Activated T-cell treated with anti-CD3 and anti-CD28 coated beads, Interleukin-2, amount 50 U/mL, for 24 hours (primary cell): ENCODE data around the gene NGF.
"Not testable (repeated sequence)": the region's sequence is repeated elsewhere in the genome, so short reads cannot be mapped to it uniquely, and the experiment has no call there.

ENCODE experiments used
- DNase-seq: peaks from one replicate; pipeline ENCODE4 v3.0.0-alpha.2; 2020
- H3K27ac Mint-ChIP-seq: 2 replicates; pipeline ENCODE4 v1.8.0; 2020; ENCODE audit warnings: mild to moderate bottlenecking, mixed read lengths
- H3K27me3 Mint-ChIP-seq: 2 replicates; pipeline ENCODE4 v1.8.0; 2020; ENCODE audit warnings: mixed read lengths
- H3K36me3 Mint-ChIP-seq: 2 replicates; pipeline ENCODE4 v1.8.0; 2020; ENCODE audit warnings: low read depth, mixed read lengths
- H3K4me1 Mint-ChIP-seq: 2 replicates; pipeline ENCODE4 v1.8.0; 2020; ENCODE audit warnings: low read depth, mixed read lengths
- H3K4me3 Mint-ChIP-seq: 2 replicates; pipeline ENCODE4 v1.8.0; 2020; ENCODE audit warnings: mild to moderate bottlenecking, moderate library complexity, mixed read lengths
- H3K9me3 Mint-ChIP-seq: 2 replicates; pipeline ENCODE4 v1.8.0; 2020; ENCODE audit warnings: mixed read lengths

NGF gene

DNA sequence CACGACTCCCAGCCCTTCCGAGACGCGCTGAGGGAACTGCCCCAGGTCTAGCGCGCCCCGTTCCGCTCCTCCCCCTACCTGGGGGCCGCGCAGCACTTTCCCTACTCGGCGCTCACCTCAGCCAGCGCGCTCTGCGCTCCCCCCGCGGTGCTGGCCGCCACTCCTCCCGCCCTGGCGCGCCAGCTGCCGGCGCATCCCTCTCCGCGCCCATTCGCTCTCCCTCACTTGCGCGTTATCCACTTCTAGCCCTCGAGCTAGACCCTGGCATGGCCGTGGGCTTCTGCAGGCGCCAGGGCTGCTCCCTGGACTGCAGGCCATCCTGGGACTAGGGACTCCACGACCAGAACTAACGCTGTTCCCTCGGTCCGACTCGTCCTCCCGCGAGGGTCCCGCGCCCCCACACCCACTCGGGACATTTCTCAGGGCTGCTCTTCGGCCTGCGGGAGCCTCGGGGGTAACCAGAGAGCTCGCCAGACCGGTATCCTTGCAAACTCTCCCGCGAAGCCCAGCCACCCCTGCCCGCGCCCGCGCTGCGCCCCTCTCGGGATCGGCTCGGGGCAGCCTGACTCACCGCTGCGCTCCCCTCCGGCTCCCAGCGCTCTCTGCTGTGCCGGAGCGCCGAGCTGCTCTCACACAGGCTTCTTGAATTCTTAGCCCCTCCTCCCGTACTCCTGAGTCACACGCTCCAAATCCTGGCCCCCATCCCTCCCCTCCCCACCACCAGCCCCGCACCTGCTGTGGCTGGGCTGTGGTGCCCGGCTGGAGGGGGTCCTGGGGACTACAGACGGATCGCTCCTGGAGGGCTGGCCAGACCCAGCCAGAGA lies at the start of gene NGF:
Gene NGF, minus strand, starts transcription at position 617 of the 824 bp plus-strand sequence. CDS start 51,454 bp downstream, outside the sequence.
- peaks cover 65% of the 10 kb centered on the region for H3K27me3 Mint-ChIP-seq
- no peak within 1 kb of the TSS for H3K4me3 Mint-ChIP-seq
- H3K4me1 Mint-ChIP-seq: no peaks in the 10 kb centered on the region
- no peak within 1 kb of the TSS for H3K27ac Mint-ChIP-seq
- no peaks in the 10 kb centered on the region for H3K9me3 Mint-ChIP-seq
- H3K36me3 Mint-ChIP-seq: no peaks in the 10 kb centered on the region
- DNase-seq: no peak

DNA sequence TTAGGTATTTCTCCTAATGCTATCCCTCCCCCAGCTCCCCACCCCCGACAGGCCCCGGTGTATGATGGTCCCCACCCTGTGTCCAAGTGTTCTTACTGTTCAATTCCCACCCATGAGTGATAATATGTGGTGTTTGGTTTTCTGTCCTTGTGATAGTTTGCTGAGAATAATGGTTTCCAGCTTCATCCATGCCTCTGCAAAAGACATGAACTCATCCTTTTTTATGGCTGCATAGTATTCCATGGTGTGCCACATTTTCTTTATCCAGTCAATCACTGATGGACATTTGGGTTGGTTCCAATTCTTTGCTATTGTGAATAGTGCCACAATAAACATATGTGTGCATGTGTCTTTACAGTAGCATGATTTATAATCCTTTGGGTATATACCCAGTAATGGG lies 45.4 kb upstream of the NGF start:
- H3K4me1 Mint-ChIP-seq, DNase-seq, H3K27ac Mint-ChIP-seq, H3K36me3 Mint-ChIP-seq, H3K4me3 Mint-ChIP-seq: not testable (repeated sequence)
- peaks cover 34% of the 10 kb centered on the region for H3K27me3 Mint-ChIP-seq
- peaks cover 14% of the 10 kb centered on the region for H3K9me3 Mint-ChIP-seq

DNA sequence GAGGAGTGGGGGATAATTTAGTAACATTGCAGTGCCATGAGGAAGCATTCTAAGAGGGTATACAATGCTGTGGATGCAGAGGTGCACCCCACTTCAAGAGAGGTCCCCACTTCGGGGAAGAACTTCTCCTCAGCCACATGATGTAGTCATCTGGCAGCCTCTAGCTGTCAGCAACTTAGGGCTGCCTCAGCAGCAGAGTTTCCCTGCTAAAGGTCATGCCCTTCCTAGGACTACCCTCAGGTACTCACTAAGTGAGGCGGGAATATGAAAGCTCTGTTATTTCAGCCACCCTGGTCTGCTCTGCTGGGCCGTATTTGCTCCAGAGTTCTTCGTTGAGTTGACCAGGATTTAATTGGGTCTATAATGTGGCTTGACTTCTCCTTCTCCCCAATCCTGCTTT lies 41.9 kb upstream of the NGF start:
- Mint-ChIP-seq H3K4me1 (no peaks in the 10 kb centered on the region), H3K36me3 (no peaks in the 10 kb centered on the region)

DNA sequence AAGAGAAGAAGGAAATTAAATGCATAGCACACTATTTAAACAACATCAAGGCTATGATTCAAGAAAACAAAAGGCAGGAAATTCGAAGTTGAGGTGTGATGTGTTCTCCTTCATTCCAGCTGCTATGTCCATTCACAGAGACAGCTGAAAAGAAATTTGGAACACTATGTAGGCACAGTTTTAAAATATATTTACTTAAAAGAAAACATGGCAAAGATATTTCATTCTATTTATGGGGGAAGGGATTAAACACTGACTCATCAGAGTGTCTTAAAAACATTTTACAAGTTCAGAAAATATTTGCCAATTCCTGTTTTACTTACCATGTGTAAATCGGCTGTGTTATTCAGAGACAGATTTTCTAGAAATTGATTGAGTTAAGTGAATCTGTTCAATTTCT lies 39.4 kb upstream of the NGF start:
- no peak for DNase-seq
- Mint-ChIP-seq H3K27me3 (peaks cover 5% of the 10 kb centered on the region), H3K27ac (no peak overlapping the region), H3K4me1 (no peaks in the 10 kb centered on the region), H3K9me3 (no peaks in the 10 kb centered on the region), H3K36me3 (no peaks in the 10 kb centered on the region), H3K4me3 (no peak overlapping the region)

More for the DNA sequence above, 41.9 kb upstream of the NGF start:
- peaks cover 14% of the 10 kb centered on the region for H3K27me3 Mint-ChIP-seq
- peaks cover 4% of the 10 kb centered on the region for H3K9me3 Mint-ChIP-seq
- no peak overlapping the region for H3K27ac Mint-ChIP-seq
- no peak for DNase-seq
- no peak overlapping the region for H3K4me3 Mint-ChIP-seq

DNA sequence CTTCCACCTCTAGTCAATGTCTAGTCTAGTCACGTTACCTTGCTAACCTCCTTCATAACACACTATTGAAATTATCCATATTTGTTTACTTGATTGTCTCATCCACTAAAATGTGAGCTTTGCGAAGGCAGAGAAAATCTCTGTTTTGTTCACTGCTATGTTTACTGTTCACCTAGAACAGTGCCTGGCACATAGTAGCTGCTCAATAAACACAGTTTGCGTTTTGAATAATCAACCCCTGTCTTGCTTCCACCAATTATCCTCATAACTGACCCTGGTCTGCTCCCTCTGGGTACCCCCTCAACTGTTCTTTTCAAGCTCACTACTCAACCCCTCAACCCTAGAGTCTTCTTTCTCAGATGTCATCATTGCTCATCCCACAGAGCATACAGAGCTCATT lies 36.5 kb upstream of the NGF start:
- no peak overlapping the region for H3K27ac Mint-ChIP-seq
- no peak for DNase-seq
- no peaks in the 10 kb centered on the region for H3K36me3 Mint-ChIP-seq
- H3K9me3 Mint-ChIP-seq: no peaks in the 10 kb centered on the region
- no peak overlapping the region for H3K4me3 Mint-ChIP-seq
- H3K4me1 Mint-ChIP-seq: no peaks in the 10 kb centered on the region
- H3K27me3 Mint-ChIP-seq: peaks cover 3% of the 10 kb centered on the region

DNA sequence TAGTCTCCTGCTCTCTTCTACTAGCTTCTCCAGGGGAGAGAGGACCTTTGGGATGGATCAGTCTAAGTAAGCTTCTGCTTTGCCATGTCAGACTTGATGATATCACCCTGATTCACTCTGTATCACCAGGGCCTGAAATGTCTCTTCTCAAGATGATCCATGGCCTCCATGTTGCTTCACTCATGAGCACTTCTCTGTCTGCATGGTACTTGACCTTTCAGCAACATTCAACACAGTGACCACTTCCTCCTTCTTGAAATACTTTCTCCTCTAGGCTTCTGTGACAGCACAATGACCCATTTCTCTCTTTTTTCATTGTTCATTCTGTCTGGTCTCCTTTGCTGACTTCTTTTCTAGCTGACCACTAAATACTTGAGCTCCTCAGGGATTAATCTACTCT lies 35.3 kb upstream of the NGF start:
- Mint-ChIP-seq H3K9me3 (no peaks in the 10 kb centered on the region), H3K36me3 (no peaks in the 10 kb centered on the region), H3K27ac (no peak overlapping the region), H3K4me3 (no peak overlapping the region), H3K27me3 (no peaks in the 10 kb centered on the region), H3K4me1 (no peaks in the 10 kb centered on the region)
- no peak for DNase-seq

DNA sequence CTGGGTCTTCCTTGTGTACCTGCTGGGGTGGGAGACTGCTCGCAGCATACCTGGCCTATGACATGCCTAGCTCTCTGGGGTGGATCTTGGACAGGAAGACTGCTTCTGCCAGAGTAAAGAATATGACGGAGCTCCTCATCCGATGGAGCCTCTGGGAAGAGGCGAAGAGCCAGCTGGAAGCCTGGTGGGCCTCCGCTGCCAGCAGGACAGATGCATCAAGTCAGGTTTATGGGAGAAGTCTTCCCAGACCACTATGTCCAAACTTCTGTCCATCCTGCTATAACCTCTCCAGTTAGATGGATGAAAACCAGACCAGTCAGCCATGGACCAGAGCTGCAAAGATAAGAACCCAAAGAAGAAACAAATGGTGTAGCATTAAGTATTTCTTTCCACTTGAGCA lies 27.7 kb upstream of the NGF start:
- H3K4me3 Mint-ChIP-seq: no peak overlapping the region
- no peak for DNase-seq
- H3K36me3 Mint-ChIP-seq: no peaks in the 10 kb centered on the region
- H3K4me1 Mint-ChIP-seq: no peaks in the 10 kb centered on the region
- peaks cover 11% of the 10 kb centered on the region for H3K27me3 Mint-ChIP-seq
- no peak overlapping the region for H3K27ac Mint-ChIP-seq
- peaks cover 10% of the 10 kb centered on the region for H3K9me3 Mint-ChIP-seq

DNA sequence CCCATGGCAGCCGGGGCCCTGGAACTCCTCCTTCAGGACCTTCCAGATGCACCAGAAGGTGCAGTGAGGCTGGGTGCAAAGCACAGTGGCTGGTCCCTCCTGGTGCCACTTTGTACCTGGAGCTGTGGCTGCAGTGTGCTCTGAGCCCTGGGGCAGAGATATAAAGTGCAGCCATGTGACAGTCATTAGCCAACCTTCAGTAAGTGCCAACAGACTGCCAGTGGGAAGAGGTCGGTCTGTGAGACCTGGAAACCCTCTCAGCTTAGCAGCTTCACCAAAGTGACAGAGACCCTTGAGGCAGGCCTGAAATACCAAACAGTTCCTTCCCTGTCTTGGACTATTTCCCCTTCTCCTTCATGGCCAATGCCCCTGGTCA lies 26.7 kb upstream of the NGF start:
- Mint-ChIP-seq H3K36me3 (no peaks in the 10 kb centered on the region), H3K9me3 (peaks cover 10% of the 10 kb centered on the region), H3K27ac (no peak overlapping the region), H3K4me3 (no peak overlapping the region), H3K4me1 (no peaks in the 10 kb centered on the region), H3K27me3 (peaks cover 11% of the 10 kb centered on the region)
- no peak for DNase-seq

DNA sequence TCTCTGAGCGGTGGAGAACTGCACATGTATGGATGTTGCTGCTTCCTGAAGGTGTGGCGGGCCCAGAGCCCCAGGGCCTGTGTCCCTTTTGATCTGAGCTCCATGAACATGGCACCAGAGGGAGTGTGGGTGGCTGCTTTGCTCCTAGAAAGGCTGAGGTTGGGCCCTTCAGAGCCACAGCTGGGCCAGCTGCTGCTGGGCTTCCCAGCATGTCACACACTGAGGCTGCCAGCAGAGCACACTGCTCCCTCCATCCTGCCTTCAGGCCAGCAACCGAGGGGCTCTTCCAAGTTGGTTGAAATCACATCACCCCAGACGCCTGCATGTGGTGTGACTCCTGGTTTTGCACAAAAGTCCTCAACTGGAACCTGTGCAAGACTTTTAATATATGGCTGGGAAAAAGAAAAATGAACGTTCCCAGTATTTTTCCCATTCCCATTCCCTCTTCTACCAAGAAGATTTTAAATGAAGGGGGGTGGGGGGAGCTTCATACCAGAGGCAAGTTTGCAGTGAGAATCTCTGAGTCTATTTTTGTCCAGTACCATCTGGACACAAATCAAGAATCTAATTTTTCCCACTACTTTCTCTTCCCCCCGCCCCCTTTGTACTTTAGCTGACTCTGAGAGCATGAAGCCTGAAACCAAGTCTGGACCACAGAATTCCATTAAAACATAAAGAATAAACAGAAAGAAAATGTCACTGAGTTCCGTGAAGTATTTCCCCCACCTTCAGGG lies 26.2 kb upstream of the NGF start:
- no peaks in the 10 kb centered on the region for H3K36me3 Mint-ChIP-seq
- H3K27ac Mint-ChIP-seq: no peak overlapping the region
- DNase-seq: no peak
- peaks cover 11% of the 10 kb centered on the region for H3K27me3 Mint-ChIP-seq
- no peaks in the 10 kb centered on the region for H3K4me1 Mint-ChIP-seq
- H3K9me3 Mint-ChIP-seq: peaks cover 10% of the 10 kb centered on the region
- H3K4me3 Mint-ChIP-seq: no peak overlapping the region

DNA sequence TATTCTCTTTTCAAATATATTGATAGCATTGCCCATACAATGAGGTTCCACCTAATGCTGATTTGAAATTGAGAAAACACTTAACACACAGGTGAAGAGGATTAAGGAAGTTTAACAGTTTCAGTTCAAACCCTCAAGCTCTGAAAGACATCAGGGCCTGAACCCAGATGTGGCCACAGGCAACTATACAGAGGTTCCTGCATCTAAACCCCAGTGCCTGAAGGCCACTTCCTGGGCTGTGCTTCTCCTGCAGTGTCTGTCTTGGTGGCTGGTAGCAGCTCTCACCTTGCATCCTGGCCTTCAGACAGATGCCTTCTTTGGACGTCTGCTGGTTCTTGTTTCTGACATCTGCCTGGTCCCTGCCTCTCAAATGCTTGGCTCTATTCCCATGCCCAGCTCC lies 25.1 kb upstream of the NGF start:
- peaks cover 11% of the 10 kb centered on the region for H3K27me3 Mint-ChIP-seq
- no peak overlapping the region for H3K4me3 Mint-ChIP-seq
- H3K9me3 Mint-ChIP-seq: peaks cover 10% of the 10 kb centered on the region
- no peak for DNase-seq
- H3K4me1 Mint-ChIP-seq: no peaks in the 10 kb centered on the region
- no peak overlapping the region for H3K27ac Mint-ChIP-seq
- no peaks in the 10 kb centered on the region for H3K36me3 Mint-ChIP-seq

DNA sequence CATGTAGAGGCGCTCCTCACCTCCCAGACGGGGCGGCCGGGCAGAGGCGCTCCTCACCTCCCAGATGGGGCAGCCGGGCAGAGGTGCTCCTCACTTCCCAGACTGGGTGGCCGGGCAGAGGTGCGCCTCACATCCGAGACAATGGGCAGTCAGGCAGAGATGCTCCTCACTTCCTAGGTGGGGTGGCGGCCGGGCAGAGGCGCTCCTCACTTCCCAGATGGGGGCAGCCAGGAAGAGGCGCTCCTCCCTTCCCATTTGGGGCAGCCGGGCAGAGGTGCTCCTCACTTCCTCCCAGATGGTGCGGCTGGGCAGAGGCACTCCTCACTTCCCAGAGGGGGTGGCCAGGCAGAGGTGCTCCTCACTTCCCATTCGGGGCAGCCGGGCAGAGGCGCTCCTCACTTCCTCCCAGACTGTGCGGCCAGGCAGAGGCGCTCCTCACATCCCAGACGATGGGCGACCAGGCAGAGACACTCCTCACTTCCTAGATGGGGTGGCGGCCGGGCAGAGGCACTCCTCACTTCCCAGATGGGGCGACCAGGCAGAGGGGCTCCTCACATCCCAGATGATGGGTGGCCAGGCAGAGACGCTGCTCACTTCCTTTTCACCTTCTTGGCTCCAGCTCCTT lies 22.6 kb upstream of the NGF start:
- not testable (repeated sequence) for H3K36me3 Mint-ChIP-seq, H3K4me3 Mint-ChIP-seq, H3K4me1 Mint-ChIP-seq, H3K27ac Mint-ChIP-seq, DNase-seq, H3K27me3 Mint-ChIP-seq
- H3K9me3 Mint-ChIP-seq: peaks cover 10% of the 10 kb centered on the region

DNA sequence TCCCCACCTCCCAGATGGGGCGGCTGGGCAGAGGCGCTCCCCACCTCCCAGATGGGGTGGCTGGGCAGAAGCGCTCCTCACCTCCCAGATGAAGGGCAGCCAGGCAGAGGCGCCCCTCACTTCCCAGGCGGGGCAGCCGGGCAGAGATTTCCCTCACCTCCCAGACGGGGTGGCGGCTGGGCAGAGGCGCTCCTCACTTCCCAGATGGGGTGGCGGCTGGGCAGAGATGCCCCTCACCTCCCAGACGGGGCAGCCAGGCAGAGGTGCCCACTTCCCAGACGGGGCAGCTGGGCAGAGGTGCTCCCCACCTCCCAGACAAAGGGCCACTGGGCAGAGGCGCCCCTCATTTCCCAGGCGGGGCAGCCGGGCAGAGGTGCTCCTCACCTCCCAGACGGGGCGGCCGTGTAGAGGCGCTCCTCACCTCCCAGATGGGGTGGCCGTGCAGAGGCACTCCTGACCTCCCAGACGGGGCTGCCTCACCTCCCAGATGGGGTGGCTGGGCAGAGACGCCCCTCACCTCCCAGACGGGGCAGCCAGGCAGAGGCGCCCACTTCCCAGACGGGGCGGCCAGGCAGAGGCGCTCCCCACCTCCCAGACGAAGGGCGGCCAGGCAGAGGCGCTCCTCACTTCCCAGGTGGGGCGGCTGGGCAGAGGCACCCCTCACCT lies 21.9 kb upstream of the NGF start:
- H3K4me3 Mint-ChIP-seq, H3K4me1 Mint-ChIP-seq, H3K27ac Mint-ChIP-seq, H3K36me3 Mint-ChIP-seq, DNase-seq: not testable (repeated sequence)
- Mint-ChIP-seq H3K9me3 (peaks cover 10% of the 10 kb centered on the region), H3K27me3 (peaks cover 11% of the 10 kb centered on the region)

DNA sequence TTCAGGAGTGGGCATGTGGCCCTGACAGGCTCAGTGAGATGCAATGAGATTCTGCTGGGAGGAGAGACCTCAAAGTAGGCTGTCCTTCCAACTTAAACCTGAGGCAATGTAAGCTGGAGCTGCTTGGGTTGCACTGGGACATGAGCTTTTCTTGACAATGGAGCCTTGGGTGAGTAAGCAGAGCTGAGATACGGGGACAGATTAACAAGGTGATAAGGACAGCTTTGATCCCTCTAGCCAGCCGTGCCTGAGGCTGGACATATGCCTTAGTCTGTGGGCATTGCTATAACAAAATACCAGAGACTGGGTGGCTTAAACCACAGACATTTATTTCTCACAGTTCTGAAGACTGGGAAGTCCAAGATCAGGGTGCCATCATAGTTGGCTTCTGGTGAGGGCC lies 18.3 kb upstream of the NGF start:
- no peaks in the 10 kb centered on the region for H3K36me3 Mint-ChIP-seq
- peaks cover 3% of the 10 kb centered on the region for H3K9me3 Mint-ChIP-seq
- H3K4me1 Mint-ChIP-seq: no peaks in the 10 kb centered on the region
- H3K27me3 Mint-ChIP-seq: peaks cover 15% of the 10 kb centered on the region
- H3K4me3 Mint-ChIP-seq: no peak overlapping the region
- DNase-seq: no peak
- H3K27ac Mint-ChIP-seq: no peak overlapping the region

DNA sequence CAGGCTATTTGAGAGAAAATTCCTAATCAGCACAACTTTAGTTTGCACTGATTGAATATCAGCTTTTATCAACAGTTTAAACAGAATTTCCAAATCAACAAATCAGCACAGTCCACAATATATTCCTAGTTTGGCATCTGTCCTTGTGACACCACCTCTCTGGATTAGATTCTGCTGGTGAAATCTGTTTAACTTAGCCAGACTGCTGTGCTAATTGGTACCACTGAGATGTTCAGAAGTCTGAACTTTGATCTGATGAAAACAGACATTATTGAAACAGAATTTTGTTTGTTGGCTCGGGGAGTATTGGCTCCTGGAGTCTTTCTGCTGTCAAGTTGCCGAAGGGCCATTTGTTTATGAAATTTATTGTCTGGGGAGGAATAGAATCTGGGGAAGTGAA lies 17.0 kb upstream of the NGF start:
- no peaks in the 10 kb centered on the region for H3K36me3 Mint-ChIP-seq
- H3K4me3 Mint-ChIP-seq: no peak overlapping the region
- H3K9me3 Mint-ChIP-seq: no peaks in the 10 kb centered on the region
- no peak for DNase-seq
- peaks cover 15% of the 10 kb centered on the region for H3K27me3 Mint-ChIP-seq
- no peaks in the 10 kb centered on the region for H3K4me1 Mint-ChIP-seq
- H3K27ac Mint-ChIP-seq: no peak overlapping the region
